ENCODE measurements around the gene CD22.

DNA sequence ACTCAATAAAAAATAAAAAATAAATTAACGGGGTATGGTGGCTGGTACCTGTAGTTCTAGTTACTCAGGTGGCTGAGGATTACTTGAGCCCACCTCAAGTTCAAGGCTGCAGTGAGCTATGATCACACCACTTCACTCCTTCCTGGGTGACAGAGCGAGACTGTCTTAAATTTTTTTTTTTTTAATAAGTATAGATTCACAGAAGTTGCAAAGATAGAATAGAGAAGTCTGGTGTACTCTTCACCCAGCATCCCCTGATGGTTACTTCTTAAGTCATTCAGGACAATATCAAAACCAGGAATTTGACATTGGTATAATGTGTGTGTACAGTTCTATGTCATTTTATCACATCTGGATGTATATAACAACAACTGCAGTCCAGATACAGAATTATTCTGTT, 7.7 kb upstream of the CD22 start:
- TF ChIP-seq EZH2 (IDR thresholded peaks at IDR 0.05; ENCODE audit: borderline replicate concordance, insufficient read depth, low read length, poor library complexity, severe bottlenecking) (no peak), RAD21 (conservative IDR thresholded peaks at IDR 0.05) (no peak), EP300 (conservative IDR thresholded peaks at IDR 0.05; ENCODE audit: poor library complexity, severe bottlenecking) (no peak), MXI1 (conservative IDR thresholded peaks at IDR 0.05; ENCODE audit: poor library complexity, severe bottlenecking) (no peak), SMC3 (conservative IDR thresholded peaks at IDR 0.05; ENCODE audit: poor library complexity) (no peak), POLR2AphosphoS5 (IDR thresholded peaks at IDR 0.05) (no peak)
- TF ChIP-seq, protein P1, sequence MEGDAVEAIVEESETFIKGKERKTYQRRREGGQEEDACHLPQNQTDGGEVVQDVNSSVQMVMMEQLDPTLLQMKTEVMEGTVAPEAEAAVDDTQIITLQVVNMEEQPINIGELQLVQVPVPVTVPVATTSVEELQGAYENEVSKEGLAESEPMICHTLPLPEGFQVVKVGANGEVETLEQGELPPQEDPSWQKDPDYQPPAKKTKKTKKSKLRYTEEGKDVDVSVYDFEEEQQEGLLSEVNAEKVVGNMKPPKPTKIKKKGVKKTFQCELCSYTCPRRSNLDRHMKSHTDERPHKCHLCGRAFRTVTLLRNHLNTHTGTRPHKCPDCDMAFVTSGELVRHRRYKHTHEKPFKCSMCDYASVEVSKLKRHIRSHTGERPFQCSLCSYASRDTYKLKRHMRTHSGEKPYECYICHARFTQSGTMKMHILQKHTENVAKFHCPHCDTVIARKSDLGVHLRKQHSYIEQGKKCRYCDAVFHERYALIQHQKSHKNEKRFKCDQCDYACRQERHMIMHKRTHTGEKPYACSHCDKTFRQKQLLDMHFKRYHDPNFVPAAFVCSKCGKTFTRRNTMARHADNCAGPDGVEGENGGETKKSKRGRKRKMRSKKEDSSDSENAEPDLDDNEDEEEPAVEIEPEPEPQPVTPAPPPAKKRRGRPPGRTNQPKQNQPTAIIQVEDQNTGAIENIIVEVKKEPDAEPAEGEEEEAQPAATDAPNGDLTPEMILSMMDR (IDR thresholded peaks at IDR 0.05; ENCODE audit: poor library complexity, severe bottlenecking) = no peak
- TF ChIP-seq, protein P2, sequence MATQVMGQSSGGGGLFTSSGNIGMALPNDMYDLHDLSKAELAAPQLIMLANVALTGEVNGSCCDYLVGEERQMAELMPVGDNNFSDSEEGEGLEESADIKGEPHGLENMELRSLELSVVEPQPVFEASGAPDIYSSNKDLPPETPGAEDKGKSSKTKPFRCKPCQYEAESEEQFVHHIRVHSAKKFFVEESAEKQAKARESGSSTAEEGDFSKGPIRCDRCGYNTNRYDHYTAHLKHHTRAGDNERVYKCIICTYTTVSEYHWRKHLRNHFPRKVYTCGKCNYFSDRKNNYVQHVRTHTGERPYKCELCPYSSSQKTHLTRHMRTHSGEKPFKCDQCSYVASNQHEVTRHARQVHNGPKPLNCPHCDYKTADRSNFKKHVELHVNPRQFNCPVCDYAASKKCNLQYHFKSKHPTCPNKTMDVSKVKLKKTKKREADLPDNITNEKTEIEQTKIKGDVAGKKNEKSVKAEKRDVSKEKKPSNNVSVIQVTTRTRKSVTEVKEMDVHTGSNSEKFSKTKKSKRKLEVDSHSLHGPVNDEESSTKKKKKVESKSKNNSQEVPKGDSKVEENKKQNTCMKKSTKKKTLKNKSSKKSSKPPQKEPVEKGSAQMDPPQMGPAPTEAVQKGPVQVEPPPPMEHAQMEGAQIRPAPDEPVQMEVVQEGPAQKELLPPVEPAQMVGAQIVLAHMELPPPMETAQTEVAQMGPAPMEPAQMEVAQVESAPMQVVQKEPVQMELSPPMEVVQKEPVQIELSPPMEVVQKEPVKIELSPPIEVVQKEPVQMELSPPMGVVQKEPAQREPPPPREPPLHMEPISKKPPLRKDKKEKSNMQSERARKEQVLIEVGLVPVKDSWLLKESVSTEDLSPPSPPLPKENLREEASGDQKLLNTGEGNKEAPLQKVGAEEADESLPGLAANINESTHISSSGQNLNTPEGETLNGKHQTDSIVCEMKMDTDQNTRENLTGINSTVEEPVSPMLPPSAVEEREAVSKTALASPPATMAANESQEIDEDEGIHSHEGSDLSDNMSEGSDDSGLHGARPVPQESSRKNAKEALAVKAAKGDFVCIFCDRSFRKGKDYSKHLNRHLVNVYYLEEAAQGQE (IDR thresholded peaks at IDR 0.05; ENCODE audit: borderline replicate concordance) = no peak

Measured in neural cell (in vitro differentiated cells).